GM12878 (cell line): ENCODE data around the gene NUDT3. TPM values are rescaled to one million over a fixed set of nuclear protein-coding genes. Genes with fewer than 3 reads are reported as not detected.

Experiments used
- BACH1 ChIP-seq: fragments of 450-650 bp; IDR thresholded peaks from 2 replicates; pipeline ENCODE4 v1.6.1; 2017; ENCODE audit warnings: mild to moderate bottlenecking, borderline replicate concordance
- BHLHE40 ChIP-seq, 2 experiments: fragments of 450-650 bp in 1 of 2; IDR thresholded peaks; 2 replicates each; pipeline ENCODE4 v1.6.1; 2011 to 2017; ENCODE audit warnings: low read depth in 2 of 2, borderline replicate concordance in 1 of 2, improper control_type of control experiment in 1 of 2, low read length in 1 of 2, mild to moderate bottlenecking in 1 of 2
- KDM1A ChIP-seq: fragments of 200-600 bp; sonication (generic); IDR thresholded peaks from 2 replicates; pipeline ENCODE4 v1.6.1; 2016; ENCODE audit warnings: borderline replicate concordance
- LARP7 ChIP-seq: fragments of 450-650 bp; IDR thresholded peaks from 2 replicates; pipeline ENCODE4 v1.6.1; 2017; ENCODE audit warnings: mild to moderate bottlenecking
- NKRF ChIP-seq: fragments of 450-650 bp; conservative IDR thresholded peaks from 2 replicates; pipeline ENCODE4 v1.6.1; 2017; ENCODE audit warnings: mild to moderate bottlenecking, moderate library complexity
- SMARCA5 ChIP-seq: fragments of 450-650 bp; IDR thresholded peaks from 2 replicates; pipeline ENCODE4 v1.6.1; 2017; ENCODE audit warnings: mild to moderate bottlenecking
- STAT3 ChIP-seq: IDR thresholded peaks from 2 replicates; pipeline ENCODE4 v1.6.1; 2011; ENCODE audit warnings: low read depth, low read length, improper control_type of control experiment
- YY1 ChIP-seq: IDR thresholded peaks from 2 replicates; pipeline ENCODE4 v1.6.1; 2011; ENCODE audit warnings: low read depth, mild to moderate bottlenecking, low read length
- ZBTB4 ChIP-seq: fragments of 450-650 bp; formaldehyde crosslinking; IDR thresholded peaks from 2 replicates; pipeline ENCODE4 v1.4.0; 2022; ENCODE audit warnings: mild to moderate bottlenecking, moderate library complexity
- ZNF217 ChIP-seq: fragments of 450-650 bp; IDR thresholded peaks from 2 replicates; pipeline ENCODE4 v1.6.1; 2017; ENCODE audit warnings: antibody characterized with exemption, mild to moderate bottlenecking
- polyA plus RNA-seq, 11 experiments: library from polyadenylated mRNA; depleted of rRNA in 4 of 11; unstranded in 6 of 11; stranded (reverse) in 5 of 11; fragments of >200 nt; fragmentation: Nextera tagmentation in 4 of 11; fragmentation: Illumina TruSeq in 1 of 11; extraction: Ambion mirVana in 4 of 11; extraction: Trizol in 1 of 11; gene quantifications; 1 replicate in 1 of 11; 2 replicates in 10 of 11; pipeline versions ENCODE4 v1.2.1 to v1.2.3, GENCODE V29; 2011 to 2016; ENCODE audit warnings: inconsistent platforms in 2 of 11, missing spikeins in 2 of 11, low read depth in 1 of 11
- total RNA-seq, 4 experiments: library from RNA; depleted of rRNA in 3 of 4; stranded (reverse); fragments of >200 nt in 3 of 4; fragmentation: Illumina TruSeq in 1 of 4; extraction: Trizol in 1 of 4; gene quantifications; 2 replicates each; pipeline versions ENCODE4 v1.2.1 to v1.2.3, GENCODE V29; 2013 to 2021
- TF ChIP-seq, protein P1 (sequence below): fragments of 450-650 bp; formaldehyde crosslinking; IDR thresholded peaks from 2 replicates; pipeline ENCODE4 v1.4.0; 2020; ENCODE audit warnings: mild to moderate bottlenecking, moderate library complexity

Gene NUDT3
- total and polyA plus RNA-seq, 10 of the 15 experiments (the other 5 are each of a cell fraction or from before 2014, with no cell fraction given), result 2.4 to 32.3 (median 25.5) TPM

DNA sequence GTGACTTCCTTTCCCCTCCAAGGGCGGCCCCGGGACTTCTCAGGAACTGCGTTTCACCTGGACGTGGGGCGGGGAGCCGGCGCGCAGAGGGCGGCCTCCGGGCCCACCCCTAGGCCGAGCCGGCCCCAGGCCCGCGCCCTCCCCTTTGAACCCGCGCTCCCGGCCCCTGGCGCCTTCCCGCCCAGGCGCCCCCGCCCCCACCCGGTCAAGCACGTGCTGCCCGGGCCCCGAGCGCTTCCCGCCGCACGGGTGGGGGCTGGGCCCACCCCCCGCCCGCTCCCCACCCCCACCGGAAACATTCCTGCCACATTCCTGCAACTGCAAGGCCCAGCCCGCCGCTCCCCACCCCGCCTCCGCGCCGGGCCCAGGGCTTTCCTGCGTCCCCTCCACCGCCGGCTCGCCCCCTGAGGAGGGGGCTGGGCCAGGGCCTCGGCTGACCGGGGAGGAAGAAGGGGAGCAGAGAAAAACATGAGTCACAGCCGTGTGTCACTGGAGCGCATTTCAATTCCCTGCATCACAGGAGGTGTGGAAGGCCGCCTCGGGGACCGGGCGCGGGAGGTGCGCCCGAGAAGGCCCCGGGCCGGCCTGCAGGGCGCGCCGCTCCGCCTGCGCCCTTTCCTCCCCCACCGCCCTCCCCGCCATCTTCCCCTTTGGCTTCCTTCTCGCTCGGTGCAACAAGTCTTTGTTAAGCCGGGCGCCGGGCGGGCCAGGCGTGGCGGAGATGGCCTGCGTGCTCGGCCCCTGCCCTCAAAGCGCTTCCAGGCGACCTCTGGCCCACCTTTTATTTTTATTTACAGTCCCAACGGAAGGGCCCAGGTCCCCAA is 156.9 kb downstream of the NUDT3 start (continued):
- TF ChIP-seq, protein P1, sequence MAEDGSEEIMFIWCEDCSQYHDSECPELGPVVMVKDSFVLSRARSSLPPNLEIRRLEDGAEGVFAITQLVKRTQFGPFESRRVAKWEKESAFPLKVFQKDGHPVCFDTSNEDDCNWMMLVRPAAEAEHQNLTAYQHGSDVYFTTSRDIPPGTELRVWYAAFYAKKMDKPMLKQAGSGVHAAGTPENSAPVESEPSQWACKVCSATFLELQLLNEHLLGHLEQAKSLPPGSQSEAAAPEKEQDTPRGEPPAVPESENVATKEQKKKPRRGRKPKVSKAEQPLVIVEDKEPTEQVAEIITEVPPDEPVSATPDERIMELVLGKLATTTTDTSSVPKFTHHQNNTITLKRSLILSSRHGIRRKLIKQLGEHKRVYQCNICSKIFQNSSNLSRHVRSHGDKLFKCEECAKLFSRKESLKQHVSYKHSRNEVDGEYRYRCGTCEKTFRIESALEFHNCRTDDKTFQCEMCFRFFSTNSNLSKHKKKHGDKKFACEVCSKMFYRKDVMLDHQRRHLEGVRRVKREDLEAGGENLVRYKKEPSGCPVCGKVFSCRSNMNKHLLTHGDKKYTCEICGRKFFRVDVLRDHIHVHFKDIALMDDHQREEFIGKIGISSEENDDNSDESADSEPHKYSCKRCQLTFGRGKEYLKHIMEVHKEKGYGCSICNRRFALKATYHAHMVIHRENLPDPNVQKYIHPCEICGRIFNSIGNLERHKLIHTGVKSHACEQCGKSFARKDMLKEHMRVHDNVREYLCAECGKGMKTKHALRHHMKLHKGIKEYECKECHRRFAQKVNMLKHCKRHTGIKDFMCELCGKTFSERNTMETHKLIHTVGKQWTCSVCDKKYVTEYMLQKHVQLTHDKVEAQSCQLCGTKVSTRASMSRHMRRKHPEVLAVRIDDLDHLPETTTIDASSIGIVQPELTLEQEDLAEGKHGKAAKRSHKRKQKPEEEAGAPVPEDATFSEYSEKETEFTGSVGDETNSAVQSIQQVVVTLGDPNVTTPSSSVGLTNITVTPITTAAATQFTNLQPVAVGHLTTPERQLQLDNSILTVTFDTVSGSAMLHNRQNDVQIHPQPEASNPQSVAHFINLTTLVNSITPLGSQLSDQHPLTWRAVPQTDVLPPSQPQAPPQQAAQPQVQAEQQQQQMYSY (CRISPR knock-in tag), result peak; percentile 12; the same call in 1 of the 2 replicates
- TF ChIP-seq KDM1A (no peak), LARP7 (peak; percentile 38; the same call in 1 of the 2 replicates), ZNF217 (no peak), ZBTB4 (CRISPR knock-in tag) (0 out of 2 replicates have a peak, but pooled peaks have one; percentile 26), BACH1 (peak; percentile 87), BHLHE40 (IDR thresholded peaks at IDR 0.05; ENCODE audit: borderline replicate concordance in 1 of 2, low read depth in 2 of 2, low read length in 1 of 2) (peak; percentile 79 to 85), YY1 (peak; percentile 88), STAT3 (no peak), SMARCA5 (no peak; the same call in 1 of the 2 replicates), NKRF (no peak)
- TF ChIP-seq, all 136 proteins: peak for 15
